ENCODE data around the gene MRPL23.

MRPL23 gene

DNA sequence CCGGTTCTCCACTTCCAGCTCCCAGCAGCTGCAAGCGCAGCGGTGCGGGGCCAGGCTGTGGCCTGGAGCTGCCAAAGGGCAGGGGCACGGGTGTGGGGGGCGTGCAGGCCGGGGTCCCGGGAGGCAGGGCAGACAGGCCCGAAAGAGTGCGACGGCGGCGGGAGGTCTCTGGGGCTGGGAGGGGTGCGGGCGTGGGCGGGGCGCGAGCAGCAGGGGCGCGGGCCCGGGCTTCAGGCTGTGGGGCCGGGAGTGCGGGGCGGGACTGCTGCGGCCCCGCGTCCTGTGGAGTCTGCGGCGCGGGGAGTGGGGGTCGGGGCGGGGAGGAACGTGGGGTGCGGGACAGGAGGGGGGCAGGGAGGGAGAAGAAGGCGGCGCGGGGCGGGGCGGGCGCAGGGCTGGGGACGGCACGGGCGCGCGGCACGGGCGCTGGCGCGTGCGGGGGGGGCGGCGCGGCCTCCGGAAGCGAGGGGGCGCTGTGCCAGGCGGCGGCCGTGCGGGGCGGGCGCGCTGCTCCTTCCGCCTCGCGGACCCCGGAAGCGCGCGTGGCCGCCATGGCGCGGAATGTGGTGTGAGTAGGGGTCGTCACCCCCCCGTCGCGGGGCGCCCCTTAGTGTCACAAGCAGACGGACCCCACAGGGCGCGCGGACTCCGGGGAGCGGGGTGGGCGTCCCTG, at the start of gene MRPL23:
Gene MRPL23 (plus strand): TSS at position 521 of the 673 bp plus-strand sequence. CDS start 31 bp downstream, at position 552.
- DNase-seq (ENCODE audit: low read depth), result no peak

DNA sequence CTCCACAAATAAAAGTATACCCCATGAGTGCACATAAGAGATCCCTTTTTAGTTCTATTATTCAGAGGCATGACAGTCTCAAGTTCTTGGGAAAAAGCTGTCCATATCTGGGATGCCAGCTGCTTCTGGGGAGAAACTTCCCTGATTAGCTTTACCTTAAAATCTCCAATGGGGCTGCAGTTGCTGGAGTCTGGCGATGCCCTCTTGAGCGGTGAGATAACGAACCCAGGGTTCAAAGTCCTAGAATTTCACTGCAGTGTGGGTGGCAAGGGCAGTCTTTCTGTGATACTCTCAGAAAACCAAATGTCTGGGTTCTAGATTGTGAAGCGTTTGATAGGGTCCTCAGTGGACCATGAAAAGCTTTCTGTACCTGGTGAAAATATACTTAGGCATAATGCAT, 48.0 kb upstream of the MRPL23 start:
- no peak for DNase-seq (ENCODE audit: low read depth)

DNA sequence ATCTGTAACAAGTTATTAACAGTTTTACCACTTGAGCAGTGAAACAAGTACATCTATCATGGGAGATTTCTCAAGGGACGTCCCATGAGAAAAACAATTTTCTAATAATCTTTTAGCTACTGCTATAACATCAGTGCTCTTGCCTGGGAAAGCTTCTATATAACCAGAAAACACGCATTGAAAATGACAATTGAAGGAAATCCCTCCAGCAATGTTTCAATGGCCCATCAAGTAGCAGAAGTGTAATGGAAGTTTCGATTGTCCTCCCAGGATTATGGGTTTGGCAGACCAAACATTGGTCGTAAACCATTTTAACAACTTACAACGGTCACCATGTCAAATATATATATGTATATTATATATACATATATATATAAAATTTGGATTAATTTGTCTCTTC, 47.4 kb upstream of the MRPL23 start:
- DNase-seq (ENCODE audit: low read depth), result no peak

DNA sequence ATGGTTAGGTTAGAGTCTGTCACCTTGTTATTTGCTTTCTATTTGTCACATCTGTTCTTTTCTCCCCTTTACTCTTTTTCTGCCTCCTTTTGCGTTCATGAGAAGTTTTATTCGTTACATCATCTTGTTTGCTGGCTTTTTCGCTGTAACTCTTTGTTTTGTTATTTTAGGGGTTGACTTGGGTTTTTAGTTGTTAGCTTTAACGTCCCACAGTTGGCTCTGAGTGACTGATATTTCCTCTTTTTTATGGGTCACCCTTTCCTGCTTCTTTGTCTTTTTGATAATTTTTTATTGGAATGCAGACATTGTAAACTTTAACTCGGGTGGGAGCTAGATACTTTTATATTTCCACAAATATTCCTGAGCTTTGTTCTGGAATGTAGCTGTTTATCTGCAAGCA, 41.0 kb upstream of the MRPL23 start:
- DNase-seq (ENCODE audit: low read depth), result no peak

DNA sequence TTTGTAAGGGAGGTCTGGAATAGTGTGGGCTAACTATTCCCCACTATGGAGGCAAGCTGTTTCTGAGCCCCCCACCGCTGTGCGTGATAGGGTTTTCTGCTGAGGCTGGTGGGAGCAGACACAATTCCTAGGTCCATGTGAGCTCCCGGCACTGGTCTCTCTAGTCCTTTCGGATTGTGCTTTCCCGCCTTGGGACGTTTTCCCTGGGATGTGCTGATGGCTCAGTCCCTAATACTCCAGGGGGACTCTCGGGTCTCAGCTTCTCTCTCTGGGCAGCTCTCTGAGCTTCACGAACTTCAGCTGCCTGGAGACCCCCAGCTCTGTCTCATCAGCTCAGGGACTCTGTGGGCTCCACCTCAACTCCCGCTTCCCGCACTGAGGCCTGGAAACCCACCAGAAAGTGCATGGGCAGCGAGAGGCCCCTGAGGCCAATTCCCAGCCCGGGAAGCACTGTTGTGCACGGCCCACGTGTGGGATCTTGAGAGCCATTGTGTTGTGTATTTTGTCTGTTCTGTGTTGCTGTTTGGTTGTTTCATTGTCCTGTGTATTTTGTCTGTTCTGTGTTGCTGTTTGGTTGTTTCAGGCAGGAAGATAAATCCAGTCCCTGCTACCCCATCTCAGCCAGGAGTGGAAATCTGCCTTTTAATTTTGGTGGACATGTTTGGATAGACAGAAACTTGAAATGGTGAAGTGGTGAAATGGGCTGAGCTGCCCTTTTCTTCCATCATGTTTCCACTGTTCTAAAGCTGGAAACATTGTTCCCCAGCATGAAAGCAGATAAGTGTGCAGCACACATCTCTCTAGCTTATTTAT, 40.3 kb upstream of the MRPL23 start:
- DNase-seq (ENCODE audit: low read depth), result no peak

DNA sequence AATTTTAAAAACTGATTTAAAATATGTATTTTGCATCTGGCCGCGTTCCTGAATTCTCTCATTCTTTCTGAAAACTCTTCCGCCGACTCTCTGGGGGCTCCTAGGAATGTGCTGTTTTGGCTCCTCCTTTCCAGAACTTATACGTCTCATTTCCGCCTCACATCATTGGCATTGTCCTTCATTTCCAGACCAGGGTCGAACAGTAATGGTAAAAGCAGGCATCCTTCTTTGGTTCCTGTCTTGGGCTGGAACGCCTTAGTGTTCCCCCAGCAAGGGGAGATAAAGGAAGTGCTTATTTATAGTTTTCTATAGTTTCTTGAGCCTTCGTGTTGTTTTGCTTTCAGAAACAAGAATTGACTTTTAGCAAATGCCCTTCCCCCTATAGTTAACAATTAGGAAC, 38.5 kb upstream of the MRPL23 start:
- no peak for DNase-seq (ENCODE audit: low read depth)

DNA sequence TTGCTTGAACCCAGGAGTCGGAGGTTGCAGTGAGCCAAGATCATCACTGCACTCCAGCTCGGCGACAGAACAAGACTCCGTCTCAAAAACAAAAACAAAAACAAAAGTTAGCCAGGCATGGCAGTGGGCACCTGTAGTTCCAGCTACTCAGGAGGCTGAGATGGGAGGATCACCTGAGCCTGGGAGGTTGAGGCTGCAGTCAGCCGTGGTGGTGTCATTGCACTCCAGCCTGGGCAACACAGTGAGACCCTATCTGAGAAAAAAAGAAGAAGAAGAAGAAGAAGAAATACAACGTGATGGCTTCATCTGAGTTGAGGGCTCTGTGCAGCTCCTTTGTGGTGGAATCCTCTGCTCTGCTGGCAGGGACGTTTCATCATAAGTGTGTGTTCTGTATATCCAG, 37.6 kb upstream of the MRPL23 start:
- no peak for DNase-seq (ENCODE audit: low read depth)

DNA sequence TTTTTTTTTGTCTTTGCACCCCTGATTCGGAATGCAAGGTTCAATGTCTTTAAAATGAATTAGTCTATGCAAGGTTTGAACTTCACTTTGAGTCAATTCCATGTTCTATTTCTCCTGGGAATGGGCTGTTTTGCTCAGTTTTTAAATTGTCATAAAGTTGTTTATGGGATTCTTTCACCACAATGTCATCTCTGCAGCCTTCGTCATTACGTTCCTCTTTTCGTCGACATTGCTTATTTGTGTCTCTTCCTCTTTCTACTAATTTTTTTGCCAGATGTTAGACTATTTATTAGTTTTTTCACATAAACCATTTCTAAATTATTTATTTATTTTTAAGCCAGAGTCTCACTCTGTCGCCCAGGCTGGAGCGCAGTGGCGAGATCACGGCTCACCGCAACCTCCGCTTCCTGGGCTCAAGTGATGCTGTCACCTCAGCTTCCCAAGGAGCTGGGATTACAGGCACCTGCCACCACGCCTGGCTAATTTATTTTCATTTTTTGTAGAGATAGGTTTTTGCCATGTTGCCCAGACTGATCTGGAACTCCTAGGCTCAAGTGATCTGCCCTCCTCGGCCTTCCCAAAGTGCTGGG, 34.7 kb upstream of the MRPL23 start:
- DNase-seq (ENCODE audit: low read depth), result no peak

DNA sequence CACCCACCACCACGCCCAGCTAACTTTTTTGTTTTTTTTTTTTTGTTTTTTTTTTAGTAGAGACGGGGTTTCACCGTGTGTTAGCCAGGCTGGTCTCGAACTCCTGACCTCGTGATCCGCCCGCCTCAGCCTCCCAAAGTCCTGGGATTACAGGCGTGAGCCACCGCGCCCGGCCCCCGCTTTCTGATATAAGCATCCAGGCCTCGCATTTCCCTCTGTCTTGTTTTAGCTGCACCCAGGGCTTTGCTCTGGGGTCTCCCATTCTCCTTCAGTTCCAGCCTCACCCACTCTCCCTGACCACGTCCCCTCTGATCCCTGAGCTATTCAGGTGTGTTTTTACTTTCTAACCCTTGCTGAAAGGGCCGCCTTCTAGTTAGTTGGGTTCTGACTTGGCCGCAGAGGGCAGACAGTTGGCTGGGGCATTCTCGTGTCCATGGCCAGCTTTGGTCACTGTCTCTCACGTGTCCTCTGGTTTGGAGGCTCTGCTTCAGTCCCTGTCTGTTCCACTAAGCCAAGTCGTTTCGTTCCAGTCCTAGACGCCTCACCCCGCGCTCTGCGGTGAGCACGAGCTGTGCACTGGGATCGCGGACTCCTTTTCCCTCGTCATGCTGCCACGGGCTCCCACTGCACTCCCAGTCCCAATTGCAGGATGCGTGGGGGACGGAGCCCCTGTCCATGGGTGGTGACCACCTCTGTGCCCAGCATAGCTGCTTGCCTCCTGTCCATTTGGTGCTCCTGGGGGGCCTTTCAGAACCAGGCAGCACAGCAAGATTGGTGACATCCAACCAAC, 33.7 kb upstream of the MRPL23 start:
- DNase-seq (ENCODE audit: low read depth), result no peak

DNA sequence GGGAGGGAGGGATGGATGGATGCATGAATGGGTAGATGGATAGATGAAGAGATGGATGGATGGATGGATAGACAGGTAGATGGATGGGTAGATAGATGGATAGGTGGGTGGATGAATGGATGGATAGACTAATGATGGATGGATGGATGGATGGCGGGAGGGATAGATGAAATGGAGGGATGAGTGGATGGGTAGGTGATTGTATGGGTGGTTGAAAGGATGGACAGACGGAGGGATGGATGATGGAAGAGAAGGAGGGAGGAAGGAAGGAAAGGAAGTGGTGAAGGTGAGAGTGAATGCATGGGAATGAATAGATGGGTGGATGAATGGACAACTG, 31.4 kb upstream of the MRPL23 start:
- no peak for DNase-seq (ENCODE audit: low read depth)

DNA sequence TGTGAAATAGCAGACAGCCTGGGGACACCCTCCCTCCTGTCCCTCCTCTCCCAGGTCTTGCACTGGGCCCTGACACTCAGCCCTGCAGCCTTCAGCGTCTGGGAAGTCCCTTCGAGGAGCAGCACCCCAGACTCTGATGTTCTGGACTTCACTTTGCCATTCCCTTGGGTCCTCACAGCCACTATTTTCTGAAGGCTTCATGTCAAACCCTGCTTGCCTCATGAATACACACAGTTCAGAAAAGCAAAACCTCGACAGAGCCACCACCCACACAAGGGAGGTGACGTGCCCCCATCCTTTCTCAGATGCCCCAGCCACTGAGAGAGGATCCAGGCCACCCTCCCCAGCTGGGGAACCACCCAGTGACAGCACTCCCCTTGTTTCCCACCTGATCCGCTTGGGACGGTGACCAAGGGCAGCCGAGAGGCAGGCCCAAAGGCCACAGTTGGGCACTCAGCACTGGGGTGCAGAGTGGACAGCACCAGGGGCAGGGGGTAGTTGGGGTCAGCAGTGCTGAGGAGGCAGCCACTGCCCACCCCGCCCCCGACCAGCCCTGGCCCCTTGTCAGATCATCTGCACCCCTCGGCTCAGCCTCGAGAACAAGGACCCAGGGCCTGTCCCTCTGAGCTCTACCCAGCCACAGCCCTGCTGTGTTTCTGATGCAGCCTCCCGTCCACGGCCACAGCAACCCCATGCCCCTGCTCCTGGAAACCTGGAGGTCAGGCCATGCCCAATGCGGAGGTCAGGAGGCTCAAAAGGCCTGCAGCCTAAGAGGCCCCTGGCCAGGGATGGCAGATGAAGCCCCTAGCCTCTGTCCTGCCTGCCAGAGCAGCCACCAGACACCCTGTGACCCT, 30.8 kb upstream of the MRPL23 start:
- DNase-seq (ENCODE audit: low read depth), result no peak

DNA sequence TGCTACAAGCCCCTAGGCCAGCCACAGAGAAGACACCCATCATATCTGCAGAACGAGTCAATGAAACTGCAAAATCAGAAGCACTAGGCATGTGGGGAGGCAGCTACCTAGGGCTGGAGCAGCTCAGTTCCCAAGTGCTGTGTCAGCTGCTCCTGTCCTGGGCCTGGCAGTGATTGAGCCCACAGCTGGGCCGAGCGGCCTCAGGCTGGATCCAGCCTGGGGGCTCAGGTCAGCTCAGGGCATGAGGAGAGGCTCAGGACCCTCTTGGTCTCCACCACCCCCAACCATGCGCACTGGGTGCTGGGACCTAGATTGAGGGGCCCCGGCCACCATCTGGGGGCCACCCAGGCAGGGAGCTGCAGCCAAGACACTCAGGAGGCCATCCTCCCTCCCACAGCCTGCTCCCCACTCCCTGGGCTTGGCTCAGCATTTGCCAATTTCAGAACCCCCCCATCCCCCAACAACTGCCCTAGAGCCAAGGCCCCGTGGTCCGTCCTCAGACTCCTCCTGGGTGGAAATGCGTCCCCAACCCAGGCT, 30.1 kb upstream of the MRPL23 start:
- DNase-seq (ENCODE audit: low read depth), result no peak

DNA sequence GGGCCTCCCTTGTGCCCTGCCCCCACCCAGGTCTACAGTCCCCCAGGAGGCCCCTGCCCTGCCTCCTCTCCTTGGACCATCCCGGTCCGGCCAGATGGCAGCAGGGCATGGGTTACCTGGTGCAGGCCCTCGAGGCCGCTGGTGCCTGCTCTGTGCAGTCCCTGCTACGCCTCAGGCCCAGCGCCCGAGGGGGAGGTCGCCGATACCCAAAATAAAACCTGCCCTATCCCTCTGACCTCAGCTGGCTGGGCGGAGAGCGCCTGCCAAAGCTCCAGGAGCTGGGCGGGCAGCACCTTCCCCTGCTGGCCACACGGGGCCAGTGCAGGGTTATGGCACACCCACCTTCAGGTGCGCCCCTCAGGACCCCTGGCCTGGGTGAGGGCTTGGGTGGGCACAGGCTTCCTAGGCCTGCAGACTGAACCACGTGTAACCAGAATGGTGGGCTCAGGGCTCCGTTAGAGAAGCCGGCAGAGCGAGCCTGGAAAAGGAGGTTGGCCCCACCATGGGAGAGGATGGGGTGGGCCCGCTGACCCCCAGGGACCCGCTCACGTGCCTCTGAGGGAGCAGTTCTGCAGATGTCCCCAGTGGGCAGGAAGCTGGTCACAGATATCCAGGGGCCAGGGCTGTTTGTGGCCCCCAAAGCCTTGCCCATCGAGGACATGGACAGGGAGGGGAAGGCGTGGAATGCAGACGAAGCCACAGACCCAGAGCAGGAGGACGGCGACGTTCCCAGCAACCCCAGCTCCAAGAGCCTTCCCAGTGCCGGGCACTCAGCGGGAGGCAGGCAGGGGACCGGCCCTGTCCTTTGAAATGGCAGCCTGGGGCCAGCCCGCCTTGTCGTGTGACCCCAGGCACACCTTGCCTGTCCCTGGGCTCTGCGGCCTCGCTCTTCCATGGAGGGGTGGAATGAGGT, 29.4 kb upstream of the MRPL23 start:
- no peak for DNase-seq (ENCODE audit: low read depth)

DNA sequence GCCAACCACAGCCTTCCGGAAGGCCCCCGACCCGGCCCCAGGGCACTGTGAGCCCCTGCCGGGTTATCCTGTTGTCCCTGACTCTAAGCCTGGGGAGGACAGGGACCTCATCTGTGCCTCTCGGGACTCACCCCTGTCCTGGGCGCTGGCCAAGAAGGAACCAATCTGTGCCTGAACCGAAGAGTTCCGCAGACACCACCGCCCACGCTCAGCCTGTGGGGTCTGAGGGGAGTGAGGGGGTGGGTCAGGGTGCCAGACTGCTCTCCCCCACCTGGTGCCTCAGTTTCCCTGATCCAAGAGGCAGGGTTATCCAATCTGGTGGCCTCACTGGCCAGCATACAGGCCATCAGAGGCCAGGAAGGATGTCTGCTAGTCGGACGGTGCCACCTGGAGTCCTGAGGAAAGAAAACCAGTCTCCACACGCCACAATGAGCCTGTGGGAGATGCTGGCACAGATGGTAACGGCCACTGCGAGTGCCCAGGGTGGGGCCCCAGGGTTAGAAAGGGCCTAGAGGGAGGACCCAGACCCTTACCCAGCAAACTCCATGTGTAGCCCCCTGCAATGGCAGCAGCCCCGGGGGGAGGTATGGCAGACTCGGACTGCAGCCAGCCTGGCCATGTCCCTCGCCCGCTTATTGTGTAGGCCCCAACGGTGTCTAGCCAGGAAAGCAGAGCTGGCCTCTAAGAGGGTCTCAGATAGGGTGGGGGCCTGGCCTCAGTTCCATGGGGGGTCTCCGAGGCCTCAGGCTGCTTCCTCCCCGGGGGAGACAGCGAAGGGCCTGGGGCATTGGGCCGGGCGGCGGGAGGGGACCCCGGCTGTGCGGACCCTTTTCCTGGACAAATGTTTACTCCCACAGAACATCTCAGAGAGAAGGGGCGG, 28.5 kb upstream of the MRPL23 start:
- no peak for DNase-seq (ENCODE audit: low read depth)

DNA sequence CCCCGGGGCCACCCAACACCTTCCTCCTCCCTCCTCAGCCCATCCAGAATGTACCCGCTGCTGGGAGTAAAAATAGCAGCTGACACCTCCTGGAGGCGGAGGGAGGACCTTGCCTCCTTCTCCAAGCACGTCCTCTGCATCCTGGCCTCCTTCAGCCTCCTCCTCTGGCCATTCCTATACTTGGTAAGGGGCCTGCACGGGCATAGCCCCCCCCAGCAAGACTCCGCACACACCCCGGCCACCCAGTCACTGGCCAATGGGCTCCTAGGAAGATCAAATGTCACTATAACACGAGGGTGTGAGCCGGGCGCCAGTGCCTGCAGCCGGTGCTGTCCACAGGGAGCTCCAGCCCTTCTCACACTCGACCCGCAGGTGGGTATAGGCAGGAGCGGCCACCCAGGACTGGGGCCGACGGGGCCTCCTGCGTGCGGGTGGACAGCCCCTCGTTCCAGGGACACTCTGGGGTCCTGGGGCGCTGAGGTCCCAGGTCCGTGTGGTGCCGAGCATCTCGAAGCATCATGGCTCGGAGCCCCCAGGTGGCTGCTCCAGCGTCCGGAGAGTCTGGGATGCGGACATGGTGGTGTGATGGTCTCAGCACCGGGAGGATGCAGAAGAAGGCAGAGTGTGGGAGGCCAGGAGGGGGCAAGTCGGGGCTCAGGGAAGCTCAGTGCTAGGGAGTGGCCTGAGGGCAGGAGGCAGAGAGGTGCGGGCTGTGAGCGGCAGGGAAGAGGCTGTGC, 27.6 kb upstream of the MRPL23 start, which contains the start of gene TNNT3:
Gene TNNT3 (plus strand): TSS at position 313 of the 737 bp plus-strand sequence. CDS start 3,172 bp downstream, outside the sequence.
- no peak for DNase-seq (ENCODE audit: low read depth)

DNA sequence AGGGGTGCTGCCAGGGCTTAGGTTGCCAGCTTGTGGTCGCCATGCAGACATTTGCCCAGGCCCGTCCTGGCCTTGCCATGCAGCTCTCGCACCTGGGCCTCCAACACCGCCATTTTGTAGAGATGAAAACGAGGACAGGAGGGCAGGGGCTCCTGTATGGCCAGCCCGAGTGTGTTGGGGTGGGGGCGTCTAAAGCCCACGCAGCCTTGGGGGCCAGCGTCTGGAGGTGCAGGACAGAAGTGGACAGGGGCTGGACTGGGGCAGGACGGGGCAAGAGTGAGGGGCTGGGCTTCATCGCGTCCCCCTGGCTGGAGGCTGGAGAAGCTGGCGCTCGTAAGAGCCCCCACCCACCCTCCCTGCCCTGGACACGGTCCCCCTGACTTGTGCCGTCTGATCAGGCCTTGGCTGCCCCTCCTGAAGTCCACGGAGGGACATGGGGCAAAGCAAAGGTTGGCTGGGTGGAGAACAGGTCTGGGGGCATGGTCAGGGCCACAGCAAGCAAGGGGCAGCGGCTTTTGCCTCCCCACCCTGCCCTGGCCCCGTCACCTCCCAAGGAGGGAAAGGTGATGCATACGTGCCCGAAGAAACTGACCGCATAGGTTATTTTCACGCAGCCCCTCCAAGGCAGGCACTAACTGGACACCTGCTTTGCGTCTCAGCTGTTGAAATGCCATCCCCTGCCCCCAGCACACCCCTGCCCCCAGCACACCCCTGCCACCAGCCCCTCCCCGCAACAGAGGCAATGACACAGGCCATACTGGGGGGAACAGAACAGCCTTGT, 26.8 kb upstream of the MRPL23 start:
- no peak for DNase-seq (ENCODE audit: low read depth)

DNA sequence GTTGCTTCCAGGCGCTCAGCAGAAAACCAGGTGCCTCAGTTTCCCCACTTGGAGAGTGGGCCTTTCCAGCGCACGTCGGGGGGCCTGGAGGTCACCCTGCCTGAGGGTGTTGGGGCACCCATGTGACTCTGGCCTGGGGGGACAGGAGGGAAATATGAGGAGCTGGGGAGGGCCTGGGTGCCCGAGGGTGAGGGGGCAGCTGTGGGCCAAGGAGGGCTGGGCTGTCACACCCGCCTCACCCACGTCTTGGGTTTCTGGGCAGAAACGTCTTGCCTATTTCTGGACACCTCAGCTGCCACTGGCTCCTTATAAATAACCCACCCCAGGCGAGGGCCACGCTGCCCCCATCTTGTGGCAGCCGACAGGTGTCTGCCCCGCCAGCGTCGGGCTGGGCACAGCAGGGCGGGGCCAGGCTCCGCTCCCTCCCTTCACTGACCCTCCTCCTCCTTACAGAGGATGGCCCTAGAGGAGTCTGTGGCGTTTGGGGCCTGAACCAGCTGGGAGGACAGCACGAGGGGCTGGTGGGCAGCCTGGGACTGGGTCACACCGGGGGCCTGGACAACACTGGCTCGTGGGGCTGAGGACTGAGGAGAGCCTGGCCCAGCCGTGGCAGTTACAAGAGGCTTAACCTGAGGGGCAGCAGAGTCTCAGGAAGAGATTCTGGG, 26.1 kb upstream of the MRPL23 start:
- DNase-seq (ENCODE audit: low read depth), result no peak

Measured in stimulated activated CD8-positive, alpha-beta memory T cell treated with anti-CD3 and anti-CD28 coated beads, Interleukin-7, amount 100 ng/mL, for 24 hours (primary cell).